Stimulated activated CD4-positive, alpha-beta T cell treated with anti-CD3 and anti-CD28 coated beads, TNF-alpha, amount 100 ng/mL, for 48 hours (primary cell): ENCODE results near the gene SCAMP4.

ENCODE experiments used
- DNase-seq, 3 donors: peaks; one replicate each; pipeline ENCODE4 v3.0.0-alpha.2; 2020; ENCODE audit warnings: low read depth in 3 of 3

The SCAMP4 gene

GRCh38 chr19:1912760-1913505 lies 7.7 kb downstream of the SCAMP4 start:
- DNase-seq, result no peak

GRCh38 chr19:1913781-1914577 lies 8.8 kb downstream of the SCAMP4 start:
- DNase-seq, result no peak

GRCh38 chr19:1914826-1915341 lies 9.7 kb downstream of the SCAMP4 start:
- no peak for DNase-seq

GRCh38 chr19:1917146-1917545 lies 11.9 kb downstream of the SCAMP4 start:
- DNase-seq, result no peak

GRCh38 chr19:1917926-1918325 lies 12.7 kb downstream of the SCAMP4 start:
- DNase-seq, result no peak

GRCh38 chr19:1918975-1919374 lies 13.8 kb downstream of the SCAMP4 start:
- DNase-seq, result no peak

GRCh38 chr19:1920644-1921043 lies 15.4 kb downstream of the SCAMP4 start:
- no peak for DNase-seq

GRCh38 chr19:1921326-1921725 lies 16.1 kb downstream of the SCAMP4 start:
- no peak for DNase-seq

- DNase-seq, result no peak
Observed at GRCh38 chr19:1921825-1922224, 16.6 kb downstream of the SCAMP4 start.

- no peak for DNase-seq
Observed at GRCh38 chr19:1922803-1923202, 17.6 kb downstream of the SCAMP4 start.

- DNase-seq, result no peak
Observed at GRCh38 chr19:1923319-1923718, 18.1 kb downstream of the SCAMP4 start.

- no peak for DNase-seq
Observed at GRCh38 chr19:1924320-1924961, 19.2 kb downstream of the SCAMP4 start.

- DNase-seq, result no peak
Observed at GRCh38 chr19:1925544-1925943, 20.3 kb downstream of the SCAMP4 start.

- peak; percentile 54 to 82 (median 65) for DNase-seq
Observed at GRCh38 chr19:1929021-1929742, 24.0 kb downstream of the SCAMP4 start.

- no peak for DNase-seq
Observed at GRCh38 chr19:1931445-1931844, 26.2 kb downstream of the SCAMP4 start.

- no peak for DNase-seq
Observed at GRCh38 chr19:1932395-1932794, 27.2 kb downstream of the SCAMP4 start.

- no peak for DNase-seq
Observed at GRCh38 chr19:1933244-1933643, 28.0 kb downstream of the SCAMP4 start.

GRCh38 chr19:1933942-1934341 lies 28.7 kb downstream of the SCAMP4 start:
- DNase-seq, result no peak

- no peak for DNase-seq
Observed at GRCh38 chr19:1935484-1936208, 30.4 kb downstream of the SCAMP4 start.

GRCh38 chr19:1936430-1936829 lies 31.2 kb downstream of the SCAMP4 start:
- DNase-seq, result no peak
